Liver (tissue), 9 donors: ENCODE data around the gene ANKEF1. TPM values are rescaled to one million over a fixed set of nuclear protein-coding genes. Genes with fewer than 3 reads are reported as not detected.
"Not testable (repeated sequence)": the region's sequence is repeated elsewhere in the genome, so short reads cannot be mapped to it uniquely, and the experiment has no call there.

Experiments used
- DNase-seq: peaks from one replicate; pipeline ENCODE4 v3.0.0-alpha.2; 2017; ENCODE audit warnings: low spot score
- H3K27ac ChIP-seq, 2 donors: one replicate each; pipeline ENCODE4 v1.7.0; 2013; ENCODE audit warnings: inconsistent platforms in 2 of 2, low read length in 2 of 2, control low read depth in 1 of 2, low read depth in 1 of 2, mild to moderate bottlenecking in 1 of 2
- H3K27me3 ChIP-seq, 4 donors: one replicate each; pipeline versions ENCODE4 v1.6.1 to v1.7.0; 2013; ENCODE audit warnings: low read length in 3 of 4, inconsistent platforms in 1 of 4, mild to moderate bottlenecking in 1 of 4, moderate library complexity in 1 of 4; ENCODE audit not compliant: control insufficient read depth in 4 of 4, insufficient read depth in 4 of 4
- H3K36me3 ChIP-seq, 4 donors: one replicate each; pipeline versions ENCODE4 v1.6.1 to v1.7.0; 2013; ENCODE audit warnings: low read length in 3 of 4, mild to moderate bottlenecking in 3 of 4, low read depth in 1 of 4, moderate library complexity in 1 of 4; ENCODE audit not compliant: control insufficient read depth in 4 of 4, insufficient read depth in 3 of 4
- H3K4me1 ChIP-seq, 4 donors: one replicate each; pipeline versions ENCODE4 v1.6.1 to v1.7.0; 2013; ENCODE audit warnings: low read length in 3 of 4, mild to moderate bottlenecking in 3 of 4, moderate library complexity in 1 of 4; ENCODE audit not compliant: control insufficient read depth in 4 of 4, insufficient read depth in 4 of 4
- H3K4me3 ChIP-seq, 3 donors: one replicate each; pipeline versions ENCODE4 v1.6.1 to v1.7.0; 2013; ENCODE audit warnings: low read length in 3 of 3, control low read depth in 1 of 3, low read depth in 1 of 3, mild to moderate bottlenecking in 1 of 3
- H3K9ac ChIP-seq, 2 donors: one replicate each; pipeline ENCODE4 v1.7.0; 2013; ENCODE audit warnings: low read length in 2 of 2, mild to moderate bottlenecking in 2 of 2, moderate library complexity in 2 of 2, control low read depth in 1 of 2, low read depth in 1 of 2
- H3K9me3 ChIP-seq, 4 donors: one replicate each; pipeline versions ENCODE4 v1.6.1 to v1.7.0; 2013; ENCODE audit warnings: low read length in 3 of 4; ENCODE audit not compliant: control insufficient read depth in 4 of 4
- ATF3 ChIP-seq: IDR thresholded peaks from 2 replicates; pipeline ENCODE4 v1.6.1; 2016; ENCODE audit warnings: antibody characterized with exemption
- CTCF ChIP-seq: fragments of 150-350 bp; IDR thresholded peaks from 2 replicates; pipeline ENCODE4 v1.5.1; 2017; ENCODE audit warnings: improper control_type of control experiment, low read depth, low read length; ENCODE audit not compliant: missing input control
- FOXA1 ChIP-seq: IDR thresholded peaks from 2 replicates; pipeline ENCODE4 v1.6.1; 2016; ENCODE audit warnings: antibody characterized with exemption
- HNF4A ChIP-seq, 2 donors: conservative IDR thresholded peaks; 2 replicates each; pipeline ENCODE4 v1.6.1; 2016; ENCODE audit warnings: antibody characterized with exemption in 2 of 2, mild to moderate bottlenecking in 2 of 2
- HNF4G ChIP-seq: IDR thresholded peaks from 2 replicates; pipeline ENCODE4 v1.6.1; 2016; ENCODE audit warnings: antibody characterized with exemption
- RAD21 ChIP-seq, 2 donors: IDR thresholded peaks; 2 replicates each; pipeline ENCODE4 v1.6.1; 2016; ENCODE audit warnings: antibody characterized with exemption in 2 of 2, mild to moderate bottlenecking in 2 of 2
- REST ChIP-seq: IDR thresholded peaks from 2 replicates; pipeline ENCODE4 v1.6.1; 2016; ENCODE audit warnings: antibody characterized with exemption, mild to moderate bottlenecking
- YY1 ChIP-seq: IDR thresholded peaks from 2 replicates; pipeline ENCODE4 v1.6.1; 2016; ENCODE audit warnings: antibody characterized with exemption, mild to moderate bottlenecking
- WGBS: extraction: QIAGEN DNeasy Blood & Tissue Kit; methylation state at CpG from one replicate; pipeline ENCODE4 v1.1.7; 2013; 5-methylcytosine and 5-hydroxymethylcytosine counted together
- polyA plus RNA-seq, 2 donors: library from polyadenylated mRNA; stranded (reverse) in 1 of 2; unstranded in 1 of 2; fragments of 200-250 nt in 1 of 2; fragments of >200 nt in 1 of 2; fragmentation: Nextera tagmentation in 1 of 2; extraction: Ambion mirVana in 1 of 2; gene quantifications; one replicate each; pipeline versions ENCODE4 v1.2.1 to v1.2.3, GENCODE V29; 2013 to 2015
- total RNA-seq, 2 donors: library from RNA; depleted of rRNA; stranded (reverse); fragments of >200 nt; gene quantifications; one replicate each; pipeline ENCODE4 v1.2.3, GENCODE V29; 2014
- donor health status: healthy.
- donor health status: healthy.
- donor health status: healthy.
- donor health status: healthy.
- donor health status: healthy.

ANKEF1 gene
- total and polyA plus RNA-seq, 4 donors = 1.6 to 5.1 (median 2.6) TPM

- no peak for TF ChIP-seq YY1
- no peak for TF ChIP-seq HNF4A (conservative IDR thresholded peaks at IDR 0.05)
- no peak for TF ChIP-seq HNF4G
- TF ChIP-seq ATF3 = no peak
- no peak for TF ChIP-seq REST
- TF ChIP-seq CTCF = no peak
- TF ChIP-seq FOXA1 = no peak
- TF ChIP-seq RAD21 (IDR thresholded peaks at IDR 0.05) = no peak
These were observed 10.9 kb upstream of the ANKEF1 start for GRCh38 chr20:10023911-10024310.

GRCh38 chr20:10031451-10032215 lies 3.2 kb upstream of the ANKEF1 start:
- H3K4me3 ChIP-seq, H3K27ac ChIP-seq, H3K36me3 ChIP-seq, H3K27me3 ChIP-seq, DNase-seq, H3K9ac ChIP-seq, H3K9me3 ChIP-seq: not testable (repeated sequence)
- H3K4me1 ChIP-seq = peaks cover 1 to 13% (median 7%) of the 10 kb centered on the region in 4 donors
- WGBS = 94% methylated on average over 42 of the region's 47 CpGs

More at GRCh38 chr20:10023911-10024310, 10.9 kb upstream of the ANKEF1 start:
- H3K4me1 ChIP-seq = no peaks in the 10 kb centered on the region
- no peak overlapping the region for H3K9ac ChIP-seq
- H3K9me3 ChIP-seq = no peaks in the 10 kb centered on the region
- no peaks in the 10 kb centered on the region for H3K27me3 ChIP-seq
- WGBS = 81% methylated on average over 2 of the region's 2 CpGs
- no peak overlapping the region for H3K4me3 ChIP-seq
- DNase-seq = no peak
- H3K27ac ChIP-seq = no peak overlapping the region
- no peaks in the 10 kb centered on the region for H3K36me3 ChIP-seq

- H3K36me3 ChIP-seq, H3K4me3 ChIP-seq, H3K27ac ChIP-seq, DNase-seq, H3K9ac ChIP-seq, H3K27me3 ChIP-seq, H3K9me3 ChIP-seq: not testable (repeated sequence)
- peaks cover 1 to 13% (median 7%) of the 10 kb centered on the region in 4 donors for H3K4me1 ChIP-seq
- WGBS = 94% methylated on average over 7 of the region's 7 CpGs
These were observed 2.5 kb upstream of the ANKEF1 start for GRCh38 chr20:10032269-10032668.
